GM15510 (cell line): ENCODE data around the gene DCHS2.

Experiments used
- POLR2A ChIP-seq: IDR thresholded peaks from 3 replicates; pipeline ENCODE4 v1.6.1; 2011; ENCODE audit warnings: borderline replicate concordance; ENCODE audit not compliant: insufficient read length; ENCODE audit errors: extremely low read depth

Gene DCHS2

GRCh38 chr4:154335588-154335987, 156.0 kb downstream of the DCHS2 start:
- no peak for TF ChIP-seq POLR2A

- TF ChIP-seq POLR2A = no peak
Measured at GRCh38 chr4:154332681-154333421, 158.7 kb downstream of the DCHS2 start.

DNA sequence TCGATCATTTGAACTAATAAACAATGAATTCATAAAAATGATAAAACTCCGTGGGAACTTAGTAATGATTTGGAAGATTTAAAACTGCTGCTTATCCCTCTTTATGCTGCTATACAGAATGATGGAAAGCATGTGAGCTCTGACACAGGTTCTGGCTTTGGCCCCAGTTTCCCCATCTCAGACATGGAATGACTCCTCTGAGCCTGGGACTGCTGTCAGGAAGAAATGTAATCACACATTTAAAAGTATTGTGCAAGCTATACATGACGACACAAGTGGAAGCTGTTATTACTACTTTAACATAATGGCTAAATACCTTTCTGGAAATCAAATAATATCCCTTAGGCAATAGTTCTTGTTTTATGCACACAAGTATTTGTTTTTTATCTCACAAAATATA, 161.7 kb downstream of the DCHS2 start:
- TF ChIP-seq POLR2A = no peak

DNA sequence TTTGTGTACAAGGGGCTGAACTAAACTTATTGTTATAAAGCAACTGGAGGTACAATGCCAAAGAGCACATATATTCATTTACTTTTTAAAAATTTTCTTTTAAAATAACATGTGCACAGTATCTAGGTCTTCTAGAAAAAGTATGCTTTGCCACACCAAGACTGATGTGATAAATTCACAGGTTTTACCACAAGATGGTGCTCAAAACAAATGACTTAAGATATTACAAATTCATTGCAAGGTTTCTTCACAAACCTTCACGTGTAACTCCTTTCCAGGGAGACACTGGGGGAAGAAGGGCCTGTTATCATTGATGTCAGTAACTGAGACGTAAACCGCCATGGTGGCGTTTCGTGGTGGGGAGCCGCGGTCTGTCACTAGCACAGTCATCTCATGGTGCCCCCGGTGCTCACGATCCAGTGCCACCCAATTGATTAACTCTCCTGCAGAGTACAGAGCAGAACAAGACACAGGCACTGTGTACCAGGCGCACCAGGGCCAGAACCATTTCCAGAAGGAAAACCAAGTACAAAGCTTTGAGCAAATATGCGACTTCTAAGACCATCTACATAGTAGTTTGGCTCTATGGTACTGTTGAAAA, 162.2 kb downstream of the DCHS2 start:
- TF ChIP-seq POLR2A = no peak

- no peak for TF ChIP-seq POLR2A
Measured at GRCh38 chr4:154328030-154328429, 163.6 kb downstream of the DCHS2 start.

GRCh38 chr4:154320521-154320920, 171.1 kb downstream of the DCHS2 start:
- TF ChIP-seq POLR2A = no peak

DNA sequence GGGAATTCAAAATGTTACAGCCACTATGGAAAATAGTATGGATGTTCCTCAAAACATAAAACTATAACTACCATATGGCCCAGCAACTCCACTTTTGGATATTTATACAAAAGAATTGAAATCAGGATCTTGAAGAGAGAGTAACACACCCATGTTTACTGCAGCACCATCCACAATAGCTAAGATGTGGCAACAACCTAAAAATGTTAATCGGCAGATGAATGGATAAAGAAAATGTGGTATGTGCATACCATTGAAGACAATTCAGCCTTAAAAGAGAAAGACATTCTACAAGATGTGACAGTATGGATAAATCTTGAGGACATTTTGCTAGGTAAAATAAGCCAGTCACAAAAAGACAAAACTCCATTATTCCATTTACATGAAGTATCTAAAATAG, 171.9 kb downstream of the DCHS2 start:
- no peak for TF ChIP-seq POLR2A

DNA sequence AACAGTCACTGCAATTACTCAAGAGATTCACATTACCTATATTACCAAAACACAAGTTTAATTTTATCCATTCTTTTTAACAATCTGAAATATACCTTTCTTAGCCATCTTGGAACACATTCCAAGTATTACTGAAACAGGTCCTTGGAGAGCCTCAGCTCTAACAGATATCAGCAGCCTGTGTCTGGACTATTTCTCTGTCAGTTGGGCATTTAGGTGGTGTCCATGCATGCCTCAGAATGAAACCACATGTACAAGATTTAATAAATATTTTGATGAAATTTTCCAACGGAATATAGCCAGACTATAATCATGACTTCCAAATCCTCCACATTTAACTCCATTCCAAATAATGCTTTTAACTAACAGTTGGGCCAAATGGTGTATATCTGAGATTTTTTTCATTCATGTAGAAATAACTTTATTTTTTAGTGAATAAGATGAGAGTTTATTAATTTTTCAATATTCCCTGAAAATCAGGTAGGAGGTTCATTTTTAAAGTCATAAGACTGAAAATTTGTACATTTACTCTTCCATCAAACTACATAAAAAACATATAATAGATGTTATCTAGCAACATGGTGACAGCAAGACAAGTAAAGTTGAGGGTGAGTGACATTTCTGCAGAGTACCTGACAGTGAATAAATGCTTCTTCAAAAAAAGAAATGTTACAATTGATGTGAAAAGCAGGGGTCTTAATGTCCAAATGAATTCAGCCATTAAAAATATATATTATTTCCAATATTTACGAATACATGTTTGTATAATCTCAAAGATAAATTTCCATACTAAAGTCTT, 174.2 kb downstream of the DCHS2 start:
- TF ChIP-seq POLR2A = no peak

DNA sequence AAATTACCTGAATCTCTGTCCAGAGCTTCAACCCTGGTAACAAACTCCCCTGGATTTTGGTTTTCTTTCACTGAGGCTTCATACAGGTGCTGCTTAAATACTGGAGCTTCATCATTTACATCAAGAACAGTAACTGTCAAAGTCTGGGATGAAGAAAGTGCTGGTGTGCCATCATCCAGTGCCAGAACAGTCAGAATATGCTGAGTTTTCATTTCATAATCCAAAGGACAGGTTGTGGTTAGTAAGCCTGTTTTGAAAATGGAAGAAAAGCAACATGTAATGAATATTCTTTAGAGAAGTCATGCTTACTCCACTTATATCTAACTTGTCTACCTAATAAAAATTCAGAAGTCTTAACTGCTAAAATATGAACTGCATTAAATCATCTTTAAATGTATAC, 175.9 kb downstream of the DCHS2 start:
- no peak for TF ChIP-seq POLR2A

DNA sequence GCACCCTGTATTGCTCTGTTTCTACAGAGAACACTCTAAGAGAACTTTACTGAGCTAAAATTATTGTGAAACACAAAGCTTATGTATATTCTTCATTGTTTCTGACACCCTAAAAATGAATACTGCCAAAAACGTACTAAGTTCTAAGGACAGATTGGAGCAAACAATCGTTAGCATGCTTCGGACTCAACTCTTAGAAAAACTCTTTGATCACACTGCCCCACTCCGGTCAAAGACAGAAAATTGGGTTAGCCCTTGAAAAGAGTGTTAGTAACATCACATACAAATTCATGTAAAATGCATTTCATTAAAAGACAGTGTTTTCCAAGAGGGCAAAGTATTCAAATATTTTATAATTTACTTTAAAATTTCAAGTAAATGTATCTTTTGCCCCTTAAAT, 177.4 kb downstream of the DCHS2 start:
- TF ChIP-seq POLR2A = no peak

GRCh38 chr4:154313004-154313585, 178.5 kb downstream of the DCHS2 start:
- TF ChIP-seq POLR2A = no peak

DNA sequence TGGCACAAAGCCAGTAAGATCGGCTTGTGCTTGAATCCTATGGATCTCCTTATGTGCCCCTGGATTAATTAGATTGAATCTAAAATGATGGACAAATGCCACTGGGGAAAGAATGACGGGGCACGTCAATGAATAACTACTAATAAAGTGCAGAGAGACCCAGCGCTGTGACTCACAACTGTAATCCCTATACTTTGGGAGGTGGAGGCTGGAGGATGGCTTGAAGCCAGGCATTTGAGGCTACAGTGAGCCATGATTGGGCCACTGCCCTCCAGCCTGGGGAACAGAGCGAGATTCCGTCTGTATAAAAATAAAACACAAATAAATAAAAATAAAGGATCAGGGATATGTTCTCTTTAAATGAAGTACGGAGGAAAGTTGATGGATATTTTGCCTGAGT, 179.4 kb downstream of the DCHS2 start:
- no peak for TF ChIP-seq POLR2A

DNA sequence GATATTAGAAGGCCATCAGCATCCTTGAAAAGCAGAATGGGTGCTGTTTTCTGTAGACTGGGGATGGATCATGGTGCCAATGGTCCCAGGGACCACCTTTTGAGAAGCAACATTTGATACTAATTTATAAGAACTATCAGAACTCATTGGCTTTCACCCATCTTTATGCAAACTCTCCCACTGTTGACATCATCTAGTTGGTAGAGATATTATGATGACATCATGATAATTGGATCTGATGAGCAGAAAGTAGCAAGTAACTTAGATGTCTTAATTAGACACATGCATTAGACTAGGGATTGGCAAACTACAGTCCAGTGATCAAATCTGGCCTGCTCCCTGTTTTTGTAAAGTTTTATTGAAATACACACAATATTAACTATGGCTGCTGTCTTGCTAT, 181.0 kb downstream of the DCHS2 start:
- no peak for TF ChIP-seq POLR2A

- no peak for TF ChIP-seq POLR2A
Measured at GRCh38 chr4:154308207-154308606, 183.4 kb downstream of the DCHS2 start.

DNA sequence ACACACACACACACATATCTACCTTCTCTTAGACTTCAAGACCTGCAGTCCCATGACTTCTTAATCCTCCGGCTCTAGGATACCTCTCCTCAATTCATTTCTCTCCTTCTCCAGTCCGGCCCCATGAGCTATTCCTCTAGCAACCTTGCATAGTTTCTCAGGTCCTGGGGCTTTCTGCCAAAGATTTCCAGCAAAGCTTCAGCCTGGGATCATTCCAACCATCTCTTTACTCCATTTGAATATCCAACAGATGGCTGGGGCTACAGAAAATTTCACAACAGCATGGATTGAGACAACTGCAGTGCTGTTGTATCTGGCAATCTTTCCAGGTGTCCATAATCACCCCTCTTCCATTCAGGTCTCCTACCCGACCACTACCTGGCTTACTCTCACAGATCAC, 184.1 kb downstream of the DCHS2 start:
- no peak for TF ChIP-seq POLR2A

DNA sequence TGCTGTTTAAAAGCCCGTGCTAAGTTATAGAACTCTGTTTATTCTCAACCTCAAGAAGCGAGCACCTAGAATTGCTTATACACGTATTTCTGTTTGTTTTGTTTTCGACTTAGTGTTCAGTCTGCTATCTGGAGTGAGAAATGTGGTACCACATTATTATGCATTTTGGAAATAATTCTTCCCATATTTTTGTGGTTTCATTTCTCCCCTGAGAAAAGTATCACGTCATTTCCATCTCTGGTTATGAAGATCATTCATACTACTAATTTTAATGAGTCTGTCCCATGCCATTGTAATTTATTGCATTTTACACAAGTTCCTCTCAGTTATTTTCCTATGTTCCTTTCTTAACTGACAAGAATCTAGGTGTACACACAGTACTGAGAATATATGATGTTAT, 186.0 kb downstream of the DCHS2 start:
- no peak for TF ChIP-seq POLR2A

DNA sequence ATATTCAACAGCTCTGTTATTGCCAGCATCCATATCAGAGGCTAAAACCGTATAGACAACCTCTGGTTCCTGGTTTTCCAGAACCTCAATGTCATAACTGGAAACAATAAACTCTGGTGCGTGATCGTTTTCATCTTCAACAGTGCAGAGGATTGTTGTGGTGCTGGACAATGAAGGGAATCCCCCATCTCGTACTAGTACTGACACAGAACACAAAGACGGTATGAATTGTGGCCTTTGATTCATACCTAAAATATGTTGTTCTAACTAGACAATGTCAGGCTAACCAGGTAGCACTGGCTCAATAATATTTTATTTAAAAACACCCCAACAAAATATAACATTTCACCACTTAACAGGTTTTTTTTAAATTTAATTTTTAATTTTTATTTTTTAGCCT, 186.9 kb downstream of the DCHS2 start:
- TF ChIP-seq POLR2A = no peak
